Bronchial epithelial cell (primary cell): ENCODE results near the gene WDR89. TPM values are rescaled to one million over a fixed set of nuclear protein-coding genes. Genes with fewer than 3 reads are reported as not detected.

Experiments used
- DNase-seq: peaks from one replicate; pipeline ENCODE4 v3.0.0-alpha.2; 2010; ENCODE audit warnings: low read depth
- FAIRE-seq: peaks from 2 replicates; lab custom pipeline; 2011; peaks lifted over from hg19 to GRCh38; lab: Jason Lieb, UNC
- H3K27me3 ChIP-seq: 2 replicates; pipeline ENCODE4 v1.5.1; 2011; ENCODE audit warnings: low read length; ENCODE audit not compliant: control insufficient read depth, insufficient read depth
- H3K36me3 ChIP-seq: 2 replicates; pipeline ENCODE4 v1.5.1; 2011; ENCODE audit warnings: low read length; ENCODE audit not compliant: control insufficient read depth, insufficient read depth
- H3K4me3 ChIP-seq: 2 replicates; pipeline ENCODE4 v1.5.1; 2011; ENCODE audit warnings: mild to moderate bottlenecking, low read depth, low read length, control low read depth
- total RNA-seq: library from RNA; depleted of rRNA; stranded (reverse); fragments of >200 nt; gene quantifications from 2 replicates; pipeline ENCODE4 v1.2.1, GENCODE V29; 2014
- TF ChIP-seq, protein P1 (sequence below): IDR thresholded peaks from 2 replicates; pipeline ENCODE4 v1.5.1; 2011; ENCODE audit warnings: mild to moderate bottlenecking, moderate library complexity, low read length, control low read depth, inconsistent platforms; ENCODE audit not compliant: insufficient read depth, severe bottlenecking

WDR89 gene
- total RNA-seq, 1 donor from 2014 or later = 20.0 TPM

DNA sequence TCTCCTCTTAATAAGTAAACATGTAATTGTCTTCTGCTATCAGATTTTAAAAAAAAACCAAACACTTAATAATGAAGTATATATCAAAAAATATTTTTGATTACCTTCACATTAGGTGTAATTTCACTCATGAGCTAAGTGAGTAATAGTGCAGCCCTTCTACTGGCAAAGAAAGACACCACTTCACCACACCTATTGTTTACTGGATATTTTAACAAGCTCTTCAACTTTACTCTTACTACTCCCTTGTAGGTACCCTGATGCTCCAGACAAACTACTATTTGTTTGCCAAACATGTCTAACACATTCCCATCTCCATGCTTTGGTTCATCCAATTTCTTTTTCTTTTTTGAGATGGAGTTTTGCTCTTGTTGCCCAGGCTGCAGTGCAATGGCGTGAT, 36.9 kb upstream of the WDR89 start:
- H3K4me3 ChIP-seq = no peak overlapping the region
- FAIRE-seq (no peak), DNase-seq (no peak)
- H3K27me3 ChIP-seq = no peaks in the 10 kb centered on the region
- no peaks in the 10 kb centered on the region for H3K36me3 ChIP-seq
- TF ChIP-seq, protein P1, sequence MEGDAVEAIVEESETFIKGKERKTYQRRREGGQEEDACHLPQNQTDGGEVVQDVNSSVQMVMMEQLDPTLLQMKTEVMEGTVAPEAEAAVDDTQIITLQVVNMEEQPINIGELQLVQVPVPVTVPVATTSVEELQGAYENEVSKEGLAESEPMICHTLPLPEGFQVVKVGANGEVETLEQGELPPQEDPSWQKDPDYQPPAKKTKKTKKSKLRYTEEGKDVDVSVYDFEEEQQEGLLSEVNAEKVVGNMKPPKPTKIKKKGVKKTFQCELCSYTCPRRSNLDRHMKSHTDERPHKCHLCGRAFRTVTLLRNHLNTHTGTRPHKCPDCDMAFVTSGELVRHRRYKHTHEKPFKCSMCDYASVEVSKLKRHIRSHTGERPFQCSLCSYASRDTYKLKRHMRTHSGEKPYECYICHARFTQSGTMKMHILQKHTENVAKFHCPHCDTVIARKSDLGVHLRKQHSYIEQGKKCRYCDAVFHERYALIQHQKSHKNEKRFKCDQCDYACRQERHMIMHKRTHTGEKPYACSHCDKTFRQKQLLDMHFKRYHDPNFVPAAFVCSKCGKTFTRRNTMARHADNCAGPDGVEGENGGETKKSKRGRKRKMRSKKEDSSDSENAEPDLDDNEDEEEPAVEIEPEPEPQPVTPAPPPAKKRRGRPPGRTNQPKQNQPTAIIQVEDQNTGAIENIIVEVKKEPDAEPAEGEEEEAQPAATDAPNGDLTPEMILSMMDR = no peak

DNA sequence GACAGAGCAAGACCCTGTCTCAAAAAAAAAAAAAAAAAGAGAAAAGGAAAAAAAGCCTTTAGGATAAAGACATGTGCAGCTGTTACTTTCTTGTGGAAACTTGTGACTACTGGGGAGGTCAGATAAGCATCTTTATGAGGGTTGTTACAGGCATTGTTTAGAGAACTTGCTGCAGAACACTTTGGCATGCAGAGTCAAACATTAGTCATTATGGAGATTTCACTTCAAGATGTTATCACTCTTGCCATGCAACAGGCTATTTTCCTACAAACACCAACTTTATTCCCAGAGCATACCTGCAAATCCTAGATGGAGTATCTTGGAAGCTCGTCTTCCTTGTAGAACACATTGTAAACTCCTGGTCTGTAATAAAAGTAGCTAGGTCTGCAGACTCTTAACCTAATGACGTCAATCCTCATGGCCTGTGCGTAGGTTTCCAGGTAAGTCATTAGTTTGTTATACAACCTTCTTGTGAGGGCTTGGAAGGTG, 36.3 kb upstream of the WDR89 start:
- no peak for DNase-seq
- Histone ChIP-seq H3K36me3 (no peaks in the 10 kb centered on the region), H3K4me3 (no peak overlapping the region), H3K27me3 (no peaks in the 10 kb centered on the region)
- TF ChIP-seq, protein P1 = no peak
- FAIRE-seq = no peak

DNA sequence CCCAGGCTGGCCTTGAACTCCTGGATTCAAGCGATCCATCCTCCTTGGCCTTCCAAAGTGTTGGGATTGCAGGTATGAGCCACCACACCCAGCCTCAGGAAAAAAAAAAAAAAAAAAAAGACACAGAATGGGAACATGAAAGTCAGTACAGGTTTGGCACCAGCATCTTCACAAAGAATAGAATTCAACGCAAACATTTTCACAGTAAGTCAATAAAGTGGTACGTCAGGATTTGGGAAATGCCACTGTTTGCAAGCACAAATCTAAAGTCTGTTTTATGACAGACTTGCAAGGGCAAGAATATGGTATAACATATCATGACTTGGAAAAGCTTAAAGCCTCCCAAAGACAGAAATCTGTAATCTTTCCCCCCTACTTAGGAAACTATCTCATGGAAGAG, 34.9 kb upstream of the WDR89 start:
- no peak for FAIRE-seq
- TF ChIP-seq, protein P1 = no peak
- no peak for DNase-seq
- H3K4me3 ChIP-seq = no peak overlapping the region
- H3K36me3 ChIP-seq = no peaks in the 10 kb centered on the region
- no peaks in the 10 kb centered on the region for H3K27me3 ChIP-seq

DNA sequence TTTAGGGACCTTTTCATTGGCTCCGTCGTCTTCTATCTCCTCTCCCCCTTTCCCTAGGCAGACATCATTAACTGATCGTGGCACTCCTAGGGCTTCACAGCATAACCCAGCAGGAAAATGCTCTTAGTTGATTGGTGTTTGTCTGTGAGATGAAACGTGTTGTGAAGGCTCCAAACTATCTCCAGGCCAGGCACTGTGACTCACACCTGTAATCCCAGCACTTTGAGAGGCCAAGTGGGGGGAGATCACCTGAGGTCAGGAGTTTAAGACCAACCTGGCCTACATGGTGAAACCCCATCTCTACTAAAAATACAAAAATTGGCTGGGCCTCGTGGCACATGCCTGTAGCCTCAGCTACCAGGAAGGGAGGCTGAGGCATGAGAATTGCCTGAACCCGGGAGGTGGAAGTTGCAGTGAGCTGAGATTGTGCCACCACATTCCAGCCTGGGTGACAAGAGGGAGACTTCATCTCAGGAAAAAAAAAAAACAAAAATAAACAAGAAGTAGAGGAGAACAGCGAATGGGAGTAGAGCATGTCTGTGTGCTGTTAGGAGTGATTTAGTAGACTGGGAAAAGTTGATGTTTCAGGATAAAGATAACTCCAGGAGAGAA, 32.3 kb upstream of the WDR89 start:
- Histone ChIP-seq H3K27me3 (no peaks in the 10 kb centered on the region), H3K4me3 (no peak overlapping the region), H3K36me3 (no peaks in the 10 kb centered on the region)
- TF ChIP-seq, protein P1 = no peak
- DNase-seq (no peak), FAIRE-seq (no peak)

DNA sequence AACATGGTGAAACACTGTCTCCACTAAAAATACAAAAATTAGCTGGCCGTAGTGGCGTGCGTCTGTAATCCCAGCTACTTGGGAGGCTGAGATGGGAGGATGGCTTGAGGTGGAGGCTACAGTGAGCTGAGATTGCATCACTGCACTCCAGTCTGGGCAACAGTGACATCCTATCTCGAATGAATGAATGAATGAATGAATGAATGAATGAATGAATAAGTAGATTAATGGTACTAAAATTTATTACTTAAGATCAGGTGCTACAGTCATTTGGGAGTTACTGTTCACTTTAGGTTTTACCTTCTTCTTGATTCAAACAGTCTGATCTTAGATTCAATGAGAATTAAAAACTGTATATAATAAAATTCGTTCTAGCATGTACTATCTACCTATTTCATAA, 31.6 kb upstream of the WDR89 start:
- no peaks in the 10 kb centered on the region for H3K36me3 ChIP-seq
- no peak overlapping the region for H3K4me3 ChIP-seq
- no peaks in the 10 kb centered on the region for H3K27me3 ChIP-seq
- FAIRE-seq (no peak), DNase-seq (no peak)
- TF ChIP-seq, protein P1 = no peak
